Colonic mucosa (tissue), 4 donors: Measurements from ENCODE around the gene IL17REL. TPM values are rescaled to one million over a fixed set of nuclear protein-coding genes. Genes with fewer than 3 reads are reported as not detected.

Experiments used
- DNase-seq: peaks from one replicate; pipeline ENCODE4 v3.0.0-alpha.2; 2020
- H3K27ac ChIP-seq: fragments of 200-600 bp; one replicate; pipeline ENCODE4 v1.8.0; 2021
- H3K27me3 ChIP-seq: fragments of 200-600 bp; one replicate; pipeline ENCODE4 v1.8.0; 2021
- H3K36me3 ChIP-seq: fragments of 200-600 bp; one replicate; pipeline ENCODE4 v1.8.0; 2021
- H3K4me1 ChIP-seq: fragments of 200-600 bp; one replicate; pipeline ENCODE4 v1.8.0; 2021; ENCODE audit warnings: mild to moderate bottlenecking
- H3K4me3 ChIP-seq: fragments of 200-600 bp; one replicate; pipeline ENCODE4 v1.8.0; 2021
- H3K9ac ChIP-seq, 2 donors: one replicate each; pipeline ENCODE4 v1.7.0; 2013; ENCODE audit warnings: control low read depth in 2 of 2, low read depth in 2 of 2, low read length in 2 of 2
- H3K9me3 ChIP-seq: fragments of 200-600 bp; one replicate; pipeline ENCODE4 v1.8.0; 2021
- intact Hi-C: fragments of 100-400 bp; cut with DNase I; formaldehyde crosslinking; loops from one replicate; pipeline ENCODE4 v1.14.1; 2022
- total RNA-seq, 2 donors: library from RNA; stranded (reverse); fragmentation: NEBNext Ultra II Directional in 1 of 2; extraction: Animal tissue kit (Norgen Biotek cat#: 25700) in 1 of 2; gene quantifications; one replicate each; pipeline ENCODE4 v1.2.1, GENCODE V29; 2021
- TF ChIP-seq, protein P1 (sequence below): fragments of 200-600 bp; IDR thresholded peaks from one replicate; pipeline ENCODE4 v1.8.0; 2022; ENCODE audit warnings: antibody characterized with exemption, mild to moderate bottlenecking
- donor health status: healthy.
- donor health status: DM: no; HTN: no; CAD: no.
- donor health status: DM: no; HTN: no; CAD: no.

IL17REL gene
- total RNA-seq, 2 donors from 2014 or later = 0.11 to 0.22 TPM

- Histone ChIP-seq H3K4me3 (no peak overlapping the region), H3K4me1 (peaks cover 4% of the 10 kb centered on the region), H3K27ac (peak overlapping the region; percentile 41), H3K9me3 (no peaks in the 10 kb centered on the region), H3K9ac (peak overlapping the region in 1 of 2 donors; percentile 35), H3K27me3 (no peaks in the 10 kb centered on the region), H3K36me3 (no peaks in the 10 kb centered on the region)
- peak; percentile 47 for DNase-seq
- TF ChIP-seq, protein P1, sequence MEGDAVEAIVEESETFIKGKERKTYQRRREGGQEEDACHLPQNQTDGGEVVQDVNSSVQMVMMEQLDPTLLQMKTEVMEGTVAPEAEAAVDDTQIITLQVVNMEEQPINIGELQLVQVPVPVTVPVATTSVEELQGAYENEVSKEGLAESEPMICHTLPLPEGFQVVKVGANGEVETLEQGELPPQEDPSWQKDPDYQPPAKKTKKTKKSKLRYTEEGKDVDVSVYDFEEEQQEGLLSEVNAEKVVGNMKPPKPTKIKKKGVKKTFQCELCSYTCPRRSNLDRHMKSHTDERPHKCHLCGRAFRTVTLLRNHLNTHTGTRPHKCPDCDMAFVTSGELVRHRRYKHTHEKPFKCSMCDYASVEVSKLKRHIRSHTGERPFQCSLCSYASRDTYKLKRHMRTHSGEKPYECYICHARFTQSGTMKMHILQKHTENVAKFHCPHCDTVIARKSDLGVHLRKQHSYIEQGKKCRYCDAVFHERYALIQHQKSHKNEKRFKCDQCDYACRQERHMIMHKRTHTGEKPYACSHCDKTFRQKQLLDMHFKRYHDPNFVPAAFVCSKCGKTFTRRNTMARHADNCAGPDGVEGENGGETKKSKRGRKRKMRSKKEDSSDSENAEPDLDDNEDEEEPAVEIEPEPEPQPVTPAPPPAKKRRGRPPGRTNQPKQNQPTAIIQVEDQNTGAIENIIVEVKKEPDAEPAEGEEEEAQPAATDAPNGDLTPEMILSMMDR = no peak
- intact Hi-C loops = no loop called here
Observed at GRCh38 chr22:49975543-49976389, 36.8 kb downstream of the IL17REL start.

- no peaks in the 10 kb centered on the region for H3K27me3 ChIP-seq
- no peak for DNase-seq
- TF ChIP-seq, protein P1 = no peak
- no peak overlapping the region for H3K9ac ChIP-seq
- H3K27ac ChIP-seq = no peak overlapping the region
- intact Hi-C loops = no loop called here
- no peaks in the 10 kb centered on the region for H3K36me3 ChIP-seq
- no peak overlapping the region for H3K4me3 ChIP-seq
- H3K9me3 ChIP-seq = no peaks in the 10 kb centered on the region
- H3K4me1 ChIP-seq = peaks cover 12% of the 10 kb centered on the region
Observed at GRCh38 chr22:49973018-49973961, 39.3 kb downstream of the IL17REL start.

DNA sequence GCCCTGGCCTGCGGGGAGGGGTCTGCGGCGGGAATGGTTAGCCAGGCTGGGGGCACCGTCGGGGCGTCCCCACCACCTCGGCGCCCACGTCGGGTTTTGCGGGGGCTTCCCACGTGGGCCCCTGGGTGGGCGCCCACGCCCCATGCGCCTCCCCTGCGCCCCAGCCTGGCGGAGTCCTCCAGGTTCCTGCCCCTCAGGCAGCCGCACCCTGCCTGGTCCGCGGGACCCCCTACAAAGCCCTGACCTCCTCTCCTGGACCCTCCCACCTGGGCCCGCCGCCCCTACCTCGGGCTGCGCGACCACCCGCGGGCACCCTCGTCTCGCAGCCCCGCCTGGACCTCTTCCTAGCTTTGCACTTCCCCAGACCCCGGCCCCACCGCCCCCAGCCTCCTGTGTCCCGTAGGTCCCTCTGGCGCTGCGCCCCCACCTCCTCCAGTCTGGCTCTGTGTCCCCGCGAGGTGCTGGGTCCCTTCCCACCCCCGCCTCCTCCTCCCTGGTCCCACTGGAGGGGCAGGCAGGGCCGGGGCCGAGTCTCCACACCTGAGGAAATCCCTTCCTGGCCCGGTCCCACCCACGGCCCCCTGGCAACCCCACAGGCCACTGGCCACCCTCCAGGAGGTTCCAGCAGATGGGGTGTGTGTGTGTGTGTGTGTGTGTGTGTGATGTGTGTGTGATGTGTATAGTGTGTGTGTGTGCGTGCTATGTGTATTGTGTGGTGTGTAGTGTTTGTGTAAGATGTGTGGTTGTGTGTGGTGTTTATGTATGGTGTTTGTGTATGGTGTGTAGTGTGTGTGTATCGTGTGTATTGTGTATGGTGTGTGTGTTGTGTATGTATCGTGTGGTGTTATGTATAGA lies 40.2 kb downstream of the IL17REL start:
- TF ChIP-seq, protein P1 = no peak
- H3K4me3 ChIP-seq = no peak overlapping the region
- H3K9me3 ChIP-seq = no peaks in the 10 kb centered on the region
- no peaks in the 10 kb centered on the region for H3K36me3 ChIP-seq
- DNase-seq = peak; percentile 29
- H3K9ac ChIP-seq = peak overlapping the region in 1 of 2 donors; percentile 67
- no peak overlapping the region for H3K27ac ChIP-seq
- no peaks in the 10 kb centered on the region for H3K27me3 ChIP-seq
- peaks cover 12% of the 10 kb centered on the region for H3K4me1 ChIP-seq
- intact Hi-C loops = no loop called here

- DNase-seq = peak; percentile 87
- Histone ChIP-seq H3K27me3 (no peaks in the 10 kb centered on the region), H3K9me3 (no peaks in the 10 kb centered on the region), H3K36me3 (no peaks in the 10 kb centered on the region), H3K4me1 (peaks cover 16% of the 10 kb centered on the region), H3K4me3 (peak overlapping the region; percentile 46), H3K9ac (peak overlapping the region; percentile 67 to 76), H3K27ac (peak overlapping the region; percentile 82)
- intact Hi-C loops = no loop called here
- TF ChIP-seq, protein P1 = no peak
Observed at GRCh38 chr22:49971232-49972162, 41.1 kb downstream of the IL17REL start.
